HL-60 (cell line): ENCODE data around the gene MORC1.

Experiments used
- CTCF ChIP-seq: IDR thresholded peaks from one replicate; pipeline ENCODE4 v1.5.1; 2011; ENCODE audit warnings: low read length, control low read depth, inconsistent platforms; ENCODE audit not compliant: insufficient read depth
- POLR2AphosphoS5 ChIP-seq: IDR thresholded peaks from 2 replicates; pipeline ENCODE4 v1.6.1; 2012; ENCODE audit warnings: low read depth
- REST ChIP-seq: IDR thresholded peaks from 2 replicates; pipeline ENCODE4 v1.6.1; 2012; ENCODE audit warnings: low read depth; ENCODE audit not compliant: insufficient replicate concordance
- SPI1 ChIP-seq: IDR thresholded peaks from 2 replicates; pipeline ENCODE4 v1.6.1; 2012; ENCODE audit warnings: low read depth, mild to moderate bottlenecking, borderline replicate concordance

DNA sequence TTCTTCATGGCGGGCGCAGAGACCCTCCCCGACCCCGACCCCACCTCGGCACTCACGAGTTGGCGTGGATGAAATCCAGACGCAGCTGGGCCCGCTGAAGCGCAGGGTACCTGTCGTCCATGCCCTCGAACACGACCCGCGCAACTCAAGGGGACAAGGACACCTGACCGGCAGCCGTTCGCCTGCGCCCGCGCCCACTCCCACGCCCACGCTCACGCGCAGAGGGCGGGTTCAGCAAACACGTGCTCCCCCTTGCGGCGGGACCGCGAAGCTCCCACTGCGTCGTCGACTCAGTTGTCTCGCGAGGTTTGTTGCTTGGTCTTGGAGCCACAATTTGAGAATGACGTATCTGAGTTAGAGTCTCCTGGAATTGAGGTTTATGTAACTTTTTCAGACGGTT is at the start of gene MORC1:
- no peak for TF ChIP-seq CTCF
- no peak for TF ChIP-seq REST
- TF ChIP-seq POLR2AphosphoS5, result no peak
- no peak for TF ChIP-seq SPI1
